Measurements from ENCODE around the gene FAIM2. TPM values are rescaled to one million over a fixed set of nuclear protein-coding genes. Genes with fewer than 3 reads are reported as not detected.

The FAIM2 gene
- total and polyA plus RNA-seq, 10 of the 15 experiments (the other 5 are each of a cell fraction or from before 2014, with no cell fraction given): not detected

DNA sequence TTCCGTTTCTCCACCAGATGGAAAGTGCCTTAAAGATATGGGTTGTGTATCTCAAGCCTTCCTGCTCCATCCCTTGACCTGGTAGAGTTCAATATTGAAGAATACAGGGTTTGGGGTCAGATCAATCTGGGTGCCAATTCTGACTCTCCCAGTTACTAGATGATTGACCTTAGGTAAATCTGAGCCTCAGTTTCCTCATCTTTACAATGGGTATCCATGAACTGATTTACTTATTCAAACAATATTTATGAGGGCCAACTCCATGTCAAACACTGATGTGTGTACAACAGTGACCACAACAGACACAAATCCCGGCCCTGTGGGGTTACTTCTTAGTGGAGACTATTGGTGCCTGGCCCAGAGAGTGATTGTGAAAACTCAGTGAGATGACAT, 7.5 kb upstream of the FAIM2 start (continued):
- TF ChIP-seq, protein P1, sequence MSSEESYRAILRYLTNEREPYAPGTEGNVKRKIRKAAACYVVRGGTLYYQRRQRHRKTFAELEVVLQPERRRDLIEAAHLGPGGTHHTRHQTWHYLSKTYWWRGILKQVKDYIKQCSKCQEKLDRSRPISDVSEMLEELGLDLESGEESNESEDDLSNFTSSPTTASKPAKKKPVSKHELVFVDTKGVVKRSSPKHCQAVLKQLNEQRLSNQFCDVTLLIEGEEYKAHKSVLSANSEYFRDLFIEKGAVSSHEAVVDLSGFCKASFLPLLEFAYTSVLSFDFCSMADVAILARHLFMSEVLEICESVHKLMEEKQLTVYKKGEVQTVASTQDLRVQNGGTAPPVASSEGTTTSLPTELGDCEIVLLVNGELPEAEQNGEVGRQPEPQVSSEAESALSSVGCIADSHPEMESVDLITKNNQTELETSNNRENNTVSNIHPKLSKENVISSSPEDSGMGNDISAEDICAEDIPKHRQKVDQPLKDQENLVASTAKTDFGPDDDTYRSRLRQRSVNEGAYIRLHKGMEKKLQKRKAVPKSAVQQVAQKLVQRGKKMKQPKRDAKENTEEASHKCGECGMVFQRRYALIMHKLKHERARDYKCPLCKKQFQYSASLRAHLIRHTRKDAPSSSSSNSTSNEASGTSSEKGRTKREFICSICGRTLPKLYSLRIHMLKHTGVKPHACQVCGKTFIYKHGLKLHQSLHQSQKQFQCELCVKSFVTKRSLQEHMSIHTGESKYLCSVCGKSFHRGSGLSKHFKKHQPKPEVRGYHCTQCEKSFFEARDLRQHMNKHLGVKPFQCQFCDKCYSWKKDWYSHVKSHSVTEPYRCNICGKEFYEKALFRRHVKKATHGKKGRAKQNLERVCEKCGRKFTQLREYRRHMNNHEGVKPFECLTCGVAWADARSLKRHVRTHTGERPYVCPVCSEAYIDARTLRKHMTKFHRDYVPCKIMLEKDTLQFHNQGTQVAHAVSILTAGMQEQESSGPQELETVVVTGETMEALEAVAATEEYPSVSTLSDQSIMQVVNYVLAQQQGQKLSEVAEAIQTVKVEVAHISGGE (CRISPR knock-in tag; IDR thresholded peaks at IDR 0.05): no peak
- TF ChIP-seq, protein P2, sequence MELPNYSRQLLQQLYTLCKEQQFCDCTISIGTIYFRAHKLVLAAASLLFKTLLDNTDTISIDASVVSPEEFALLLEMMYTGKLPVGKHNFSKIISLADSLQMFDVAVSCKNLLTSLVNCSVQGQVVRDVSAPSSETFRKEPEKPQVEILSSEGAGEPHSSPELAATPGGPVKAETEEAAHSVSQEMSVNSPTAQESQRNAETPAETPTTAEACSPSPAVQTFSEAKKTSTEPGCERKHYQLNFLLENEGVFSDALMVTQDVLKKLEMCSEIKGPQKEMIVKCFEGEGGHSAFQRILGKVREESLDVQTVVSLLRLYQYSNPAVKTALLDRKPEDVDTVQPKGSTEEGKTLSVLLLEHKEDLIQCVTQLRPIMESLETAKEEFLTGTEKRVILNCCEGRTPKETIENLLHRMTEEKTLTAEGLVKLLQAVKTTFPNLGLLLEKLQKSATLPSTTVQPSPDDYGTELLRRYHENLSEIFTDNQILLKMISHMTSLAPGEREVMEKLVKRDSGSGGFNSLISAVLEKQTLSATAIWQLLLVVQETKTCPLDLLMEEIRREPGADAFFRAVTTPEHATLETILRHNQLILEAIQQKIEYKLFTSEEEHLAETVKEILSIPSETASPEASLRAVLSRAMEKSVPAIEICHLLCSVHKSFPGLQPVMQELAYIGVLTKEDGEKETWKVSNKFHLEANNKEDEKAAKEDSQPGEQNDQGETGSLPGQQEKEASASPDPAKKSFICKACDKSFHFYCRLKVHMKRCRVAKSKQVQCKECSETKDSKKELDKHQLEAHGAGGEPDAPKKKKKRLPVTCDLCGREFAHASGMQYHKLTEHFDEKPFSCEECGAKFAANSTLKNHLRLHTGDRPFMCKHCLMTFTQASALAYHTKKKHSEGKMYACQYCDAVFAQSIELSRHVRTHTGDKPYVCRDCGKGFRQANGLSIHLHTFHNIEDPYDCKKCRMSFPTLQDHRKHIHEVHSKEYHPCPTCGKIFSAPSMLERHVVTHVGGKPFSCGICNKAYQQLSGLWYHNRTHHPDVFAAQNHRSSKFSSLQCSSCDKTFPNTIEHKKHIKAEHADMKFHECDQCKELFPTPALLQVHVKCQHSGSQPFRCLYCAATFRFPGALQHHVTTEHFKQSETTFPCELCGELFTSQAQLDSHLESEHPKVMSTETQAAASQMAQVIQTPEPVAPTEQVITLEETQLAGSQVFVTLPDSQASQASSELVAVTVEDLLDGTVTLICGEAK (IDR thresholded peaks at IDR 0.05; ENCODE audit: borderline replicate concordance): no peak
- TF ChIP-seq POU2F2 (IDR thresholded peaks at IDR 0.05; ENCODE audit: borderline replicate concordance, low read depth, low read length): no peak

Data from GM12878 (cell line).